Measurements from ENCODE around the gene SERPINA5.

GRCh38 chr14:94615254-94615653 is 34.0 kb downstream of the SERPINA5 start:
- TF ChIP-seq ELF4 (IDR thresholded peaks at IDR 0.05) (no peak), TARDBP (IDR thresholded peaks at IDR 0.05) (no peak), HDGF (IDR thresholded peaks at IDR 0.05; ENCODE audit: borderline replicate concordance) (no peak), L3MBTL2 (conservative IDR thresholded peaks at IDR 0.05) (no peak), BHLHE40 (IDR thresholded peaks at IDR 0.05; ENCODE audit: borderline replicate concordance) (no peak), NFRKB (IDR thresholded peaks at IDR 0.05) (no peak), SP1 (IDR thresholded peaks at IDR 0.05) (no peak), FOXK2 (IDR thresholded peaks at IDR 0.05) (no peak), FOXA1 (IDR thresholded peaks at IDR 0.05) (no peak), FOXM1 (IDR thresholded peaks at IDR 0.05; ENCODE audit: borderline replicate concordance) (no peak), ARNT (IDR thresholded peaks at IDR 0.05) (no peak), ZNF384 (IDR thresholded peaks at IDR 0.05) (no peak), PKNOX1 (IDR thresholded peaks at IDR 0.05) (no peak), CTBP1 (IDR thresholded peaks at IDR 0.05; ENCODE audit: borderline replicate concordance) (no peak)

Data from HEK293T (cell line).